Activated CD4-positive, alpha-beta memory T cell treated with anti-CD3 and anti-CD28 coated beads, Interleukin-2, amount 10 ng/mL, durations not matched to agents 7 days and 5 days (primary cell): Measurements from ENCODE around the gene EFNA1. TPM values are rescaled to one million over a fixed set of nuclear protein-coding genes. Genes with fewer than 3 reads are reported as not detected.

Experiments used
- CTCF ChIA-PET: fragments of 350-600 bp; sonication (Branson Sonifier 250); formaldehyde crosslinking; loops from one replicate; lab custom pipeline; 2021; ENCODE audit warnings: antibody characterized with exemption, inconsistent platforms; lab: Charles Lee
- POLR2A ChIA-PET: fragments of 350-600 bp; sonication (Branson Sonifier 250); formaldehyde crosslinking; loops from one replicate; lab custom pipeline; 2021; ENCODE audit warnings: antibody characterized with exemption; lab: Charles Lee
- DNase-seq: peaks from one replicate; pipeline ENCODE4 v3.0.0-alpha.2; 2020
- H3K27ac Mint-ChIP-seq: one replicate; pipeline ENCODE4 v1.8.0; 2021; ENCODE audit warnings: mild to moderate bottlenecking, mixed read lengths
- H3K27me3 Mint-ChIP-seq: one replicate; pipeline ENCODE4 v1.8.0; 2021; ENCODE audit warnings: mixed read lengths
- H3K36me3 Mint-ChIP-seq: one replicate; pipeline ENCODE4 v1.8.0; 2021; ENCODE audit warnings: low read depth, mixed read lengths
- H3K4me1 Mint-ChIP-seq: one replicate; pipeline ENCODE4 v1.8.0; 2021; ENCODE audit warnings: mixed read lengths
- H3K4me3 Mint-ChIP-seq: one replicate; pipeline ENCODE4 v1.8.0; 2021; ENCODE audit warnings: mild to moderate bottlenecking, mixed read lengths
- H3K9me3 Mint-ChIP-seq: one replicate; pipeline ENCODE4 v1.8.0; 2021; ENCODE audit warnings: mixed read lengths
- total RNA-seq, 2 experiments: library from RNA; stranded (reverse); gene quantifications; one replicate each; pipeline ENCODE4 v1.2.3, GENCODE V29; 2021

The EFNA1 gene
- total RNA-seq, 2 experiments from 2014 or later, result not detected

- CTCF ChIA-PET, result interaction anchor here (1.1 kb wide), 1 partner anchor 9 kb away, joined by 3 read pairs; the partner anchor contains the start of gene KRTCAP2
These were observed 54.4 kb downstream of the EFNA1 start for GRCh38 chr1:155182052-155182550.

GRCh38 chr1:155183775-155184221 lies 56.1 kb downstream of the EFNA1 start:
- ChIA-PET POLR2A (interaction anchor here (1.5 to 4.1 kb wide), 2 partner anchors 8 to 10 kb away, joined by 8 to 26 read pairs; no protein-coding TSS in a partner anchor), CTCF (interaction anchor here (1.6 kb wide), 1 partner anchor 10 kb away, joined by 6 read pairs; no protein-coding TSS in a partner anchor)
- Mint-ChIP-seq H3K36me3 (peaks cover 42% of the 10 kb centered on the region), H3K27ac (no peak overlapping the region), H3K4me3 (no peak overlapping the region), H3K4me1 (peaks cover 18% of the 10 kb centered on the region), H3K27me3 (no peaks in the 10 kb centered on the region), H3K9me3 (no peaks in the 10 kb centered on the region)
- no peak for DNase-seq

More at GRCh38 chr1:155182052-155182550, 54.4 kb downstream of the EFNA1 start:
- H3K4me1 Mint-ChIP-seq, result peaks cover 17% of the 10 kb centered on the region
- POLR2A ChIA-PET, result interaction anchor here (4.1 kb wide), 1 partner anchor 11 kb away, joined by 26 read pairs; no protein-coding TSS in a partner anchor
- H3K27ac Mint-ChIP-seq, result no peak overlapping the region
- peaks cover 48% of the 10 kb centered on the region for H3K36me3 Mint-ChIP-seq
- no peak overlapping the region for H3K4me3 Mint-ChIP-seq
- no peak for DNase-seq
- H3K27me3 Mint-ChIP-seq, result no peaks in the 10 kb centered on the region
- no peaks in the 10 kb centered on the region for H3K9me3 Mint-ChIP-seq

- ChIA-PET POLR2A (interaction anchor here (0.7 to 4.1 kb wide), 4 partner anchors 9 to 60 kb away, joined by 3 to 26 read pairs (median 6); partner anchors contain the start of gene KRTCAP2), CTCF (interaction anchor here (0.6 to 1.6 kb wide), 2 partner anchors 10 to 552 kb away, joined by 4 to 6 read pairs; no protein-coding TSS in a partner anchor)
- Mint-ChIP-seq H3K36me3 (peaks cover 36% of the 10 kb centered on the region), H3K9me3 (no peaks in the 10 kb centered on the region), H3K27me3 (no peaks in the 10 kb centered on the region), H3K4me3 (no peak overlapping the region), H3K4me1 (peaks cover 16% of the 10 kb centered on the region), H3K27ac (no peak overlapping the region)
- no peak for DNase-seq
These were observed 56.7 kb downstream of the EFNA1 start for GRCh38 chr1:155184351-155184811.

Other genes with a start within 250 kb of the EFNA1 start
- gene PMVK, start 191.2 kb upstream of the EFNA1 start, total RNA-seq, result 10 to 100 TPM; 40.7 to 41.8 TPM
- 100 to 1,000 TPM; 169 TPM for gene PBXIP1, start 171.8 kb upstream of the EFNA1 start, total RNA-seq
- gene PYGO2, start 166.1 kb upstream of the EFNA1 start, total RNA-seq, result 10 to 100 TPM; 48.7 to 49.7 TPM
- gene SHC1, start 157.1 kb upstream of the EFNA1 start, total RNA-seq, result 10 to 100 TPM; 80.7 to 80.8 TPM
- gene CKS1B, start 153.2 kb upstream of the EFNA1 start, total RNA-seq, result 100 to 1,000 TPM; 151 to 162 TPM
- gene FLAD1, start 144.5 kb upstream of the EFNA1 start, total RNA-seq, result 10 to 100 TPM; 34.7 to 35.1 TPM
- 1 to 10 TPM in 1 of 2 experiments, under 1 TPM in 1; 0.35 to 1.2 TPM for gene LENEP, start 134.3 kb upstream of the EFNA1 start, total RNA-seq
- gene ZBTB7B, start 125.1 kb upstream of the EFNA1 start, total RNA-seq, result 100 to 1,000 TPM; 151 to 152 TPM
- under 1 TPM; 0.18 to 0.40 TPM for gene DCST2, start 94.1 kb upstream of the EFNA1 start, total RNA-seq
- not detected for gene DCST1, start 94.1 kb upstream of the EFNA1 start, total RNA-seq
- gene ADAM15, start 76.6 kb upstream of the EFNA1 start, total RNA-seq, result 10 to 100 TPM; 73.9 to 76.4 TPM
- gene EFNA4, start 64.1 kb upstream of the EFNA1 start, total RNA-seq, result 1 to 10 TPM; 6.6 to 8.5 TPM
- 1 to 10 TPM; 3.9 to 4.9 TPM for gene EFNA3, start 49.0 kb upstream of the EFNA1 start, total RNA-seq
- gene SLC50A1, start 8.0 kb downstream of the EFNA1 start, total RNA-seq, result 10 to 100 TPM; 50.4 to 52.6 TPM
- gene DPM3, start 12.7 kb downstream of the EFNA1 start, total RNA-seq, result 10 to 100 TPM; 80.2 to 80.6 TPM
- 100 to 1,000 TPM; 203 to 224 TPM for gene KRTCAP2, start 45.4 kb downstream of the EFNA1 start, total RNA-seq
- 10 to 100 TPM; 17.8 to 18.3 TPM for gene TRIM46, start 46.0 kb downstream of the EFNA1 start, total RNA-seq
- gene THBS3, start 80.0 kb downstream of the EFNA1 start, total RNA-seq, result 10 to 100 TPM; 30.7 to 32.3 TPM
- gene MTX1, start 80.8 kb downstream of the EFNA1 start, total RNA-seq, result 10 to 100 TPM; 41.2 to 43.1 TPM
- gene ENTREP3, start 127.6 kb downstream of the EFNA1 start, total RNA-seq, result 10 to 100 TPM; 26.3 to 27.3 TPM
- gene SCAMP3, start 134.5 kb downstream of the EFNA1 start, total RNA-seq, result 10 to 100 TPM; 87.5 to 91.9 TPM
- gene CLK2, start 145.6 kb downstream of the EFNA1 start, total RNA-seq, result 10 to 100 TPM; 78.0 to 82.0 TPM
- 1 to 10 TPM; 3.7 to 4.9 TPM for gene HCN3, start 149.6 kb downstream of the EFNA1 start, total RNA-seq
- not detected for gene PKLR, start 173.6 kb downstream of the EFNA1 start, total RNA-seq
- 100 to 1,000 TPM; 350 to 352 TPM for gene FDPS, start 181.0 kb downstream of the EFNA1 start, total RNA-seq
- gene RUSC1, start 193.0 kb downstream of the EFNA1 start, total RNA-seq, result 10 to 100 TPM; 24.6 to 26.2 TPM